HCT116 (cell line): ENCODE results near the gene RRH. TPM values are rescaled to one million over a fixed set of nuclear protein-coding genes. Genes with fewer than 3 reads are reported as not detected.

Source experiments
- ATAC-seq: fragments of 200-7000 bp; cut with Tn5 transposase; 2 replicates; pipeline ENCODE4 v1.9.1; 2020; ENCODE audit warnings: mild to moderate bottlenecking, moderate library complexity
- BruUV-seq: library from RNA; stranded (reverse); fragments of 400-500 nt; replicated peaks from 2 replicates; lab custom pipeline; 2021; lab: Mats Ljungman, UMichigan
- CTCF ChIA-PET: fragments of 300-600 bp; sonication (Branson Sonifier 250); formaldehyde crosslinking; loops from one replicate; lab custom pipeline; 2021; ENCODE audit warnings: antibody characterized with exemption; lab: Charles Lee
- POLR2A ChIA-PET: fragments of 300-600, 350-600 bp; sonication (Branson Sonifier 250); formaldehyde crosslinking; loops from one replicate; lab custom pipeline; 2021; ENCODE audit warnings: antibody characterized with exemption; lab: Charles Lee
- RAD21 ChIA-PET, 2 experiments: fragments of 300-600 bp; sonication (Branson Sonifier 250); formaldehyde crosslinking; loops; one replicate each; lab custom pipeline; 2023; ENCODE audit warnings: low total read pairs in 2 of 2; ENCODE audit not compliant: uncharacterized antibody in 2 of 2, unreplicated experiment in 2 of 2, low non-redundant PET in 1 of 2; lab: Charles Lee
- DNase-seq: peaks from one replicate; pipeline ENCODE4 v3.0.0-alpha.2; 2010; ENCODE audit warnings: low read depth, low spot score
- H2AFZ ChIP-seq: fragments of 200-600 bp; shearing (Covaris generic), sonication (generic); 2 replicates; pipeline ENCODE4 v1.6.1; 2017; ENCODE audit warnings: low read depth, mixed run types, mixed read lengths, antibody characterized with exemption, low read length; ENCODE audit not compliant: poor library complexity, severe bottlenecking
- H3K27ac ChIP-seq: 2 replicates; pipeline ENCODE4 v1.5.1; 2012; ENCODE audit warnings: low read depth, low read length
- H3K27me3 ChIP-seq: fragments of 200-600 bp; sonication (generic); 2 replicates; pipeline ENCODE4 v1.6.1; 2016; ENCODE audit warnings: mixed run types, low read length, mixed read lengths; ENCODE audit not compliant: insufficient read depth
- H3K36me3 ChIP-seq, 2 experiments: fragments of 200-500 bp in 1 of 2; fragments of 200-600 bp in 1 of 2; sonication (Bioruptor generic) in 1 of 2; sonication (generic) in 1 of 2; 2 replicates each; pipeline versions ENCODE4 v1.5.1 to v1.6.1; 2014 to 2016; ENCODE audit warnings: low read length in 2 of 2, inconsistent platforms in 1 of 2, mixed read lengths in 1 of 2, mixed run types in 1 of 2; ENCODE audit not compliant: insufficient read depth in 2 of 2, control insufficient read depth in 1 of 2
- H3K4me1 ChIP-seq, 2 experiments: fragments of 200-600 bp in 1 of 2; sonication (generic) in 1 of 2; 2 replicates each; pipeline versions ENCODE4 v1.5.1 to v1.6.1; 2012 to 2017; ENCODE audit warnings: low read length in 2 of 2, inconsistent platforms in 1 of 2, mild to moderate bottlenecking in 1 of 2, mixed read lengths in 1 of 2, mixed run types in 1 of 2, moderate library complexity in 1 of 2; ENCODE audit not compliant: insufficient read depth in 2 of 2, control insufficient read depth in 1 of 2
- H3K4me2 ChIP-seq: fragments of 200-600 bp; sonication (generic); 2 replicates; pipeline ENCODE4 v1.6.1; 2017; ENCODE audit warnings: mixed run types, low read length, mixed read lengths
- H3K4me3 ChIP-seq, 2 experiments: fragments of 200-600 bp in 1 of 2; sonication (generic) in 1 of 2; replicated peaks in 1 of 2; 2 replicates each; pipeline ENCODE4 v1.5.1; 2011 to 2016; ENCODE audit warnings: low read length in 2 of 2, control low read depth in 1 of 2, low read depth in 1 of 2, mild to moderate bottlenecking in 1 of 2, mixed read lengths in 1 of 2, mixed run types in 1 of 2
- H3K79me2 ChIP-seq: fragments of 200-600 bp; sonication (generic); 2 replicates; pipeline ENCODE4 v1.6.1; 2017; ENCODE audit warnings: mild to moderate bottlenecking, mixed run types, low read length, moderate library complexity, mixed read lengths; ENCODE audit not compliant: insufficient read depth
- H3K9ac ChIP-seq: fragments of 200-600 bp; sonication (generic); 2 replicates; pipeline ENCODE4 v1.6.1; 2016; ENCODE audit warnings: low read length, mixed read lengths
- H3K9me2 ChIP-seq: fragments of 200-600 bp; sonication (generic), shearing (Covaris generic); 2 replicates; pipeline ENCODE4 v1.6.1; 2017; ENCODE audit warnings: mixed run types, mild to moderate bottlenecking, moderate library complexity; ENCODE audit not compliant: insufficient read depth
- H3K9me3 ChIP-seq, 2 experiments: fragments of 200-500 bp in 1 of 2; fragments of 200-600 bp in 1 of 2; sonication (Bioruptor generic) in 1 of 2; sonication (generic) in 1 of 2; 2 replicates each; pipeline ENCODE4 v1.6.1; 2014 to 2017; ENCODE audit warnings: low read length in 2 of 2, mixed read lengths in 2 of 2, inconsistent platforms in 1 of 2, low read depth in 1 of 2, mild to moderate bottlenecking in 1 of 2, mixed run types in 1 of 2, moderate library complexity in 1 of 2; ENCODE audit not compliant: control insufficient read depth in 1 of 2, insufficient read depth in 1 of 2
- H4K20me1 ChIP-seq: fragments of 200-600 bp; sonication (generic), shearing (Covaris generic); 2 replicates; pipeline ENCODE4 v1.6.1; 2017; ENCODE audit warnings: mixed run types, mild to moderate bottlenecking, moderate library complexity; ENCODE audit not compliant: insufficient read depth
- CEBPB ChIP-seq: IDR thresholded peaks from 2 replicates; pipeline ENCODE4 v1.6.1; 2012; ENCODE audit warnings: low read depth
- ELF1 ChIP-seq: IDR thresholded peaks from 2 replicates; pipeline ENCODE4 v1.6.1; 2012; ENCODE audit warnings: low read depth, borderline replicate concordance
- EZH2 ChIP-seq: fragments of 200-600 bp; sonication (generic); IDR thresholded peaks from 2 replicates; pipeline ENCODE4 v1.6.1; 2017; ENCODE audit warnings: antibody characterized with exemption, mixed run types
- JUND ChIP-seq: IDR thresholded peaks from 2 replicates; pipeline ENCODE4 v1.6.1; 2012
- POLR2A ChIP-seq: IDR thresholded peaks from 2 replicates; pipeline ENCODE4 v1.7.0; 2011; ENCODE audit warnings: borderline replicate concordance; ENCODE audit not compliant: insufficient read depth, insufficient read length; ENCODE audit errors: extremely low read depth
- SP1 ChIP-seq: IDR thresholded peaks from 2 replicates; pipeline ENCODE4 v1.6.1; 2012; ENCODE audit warnings: low read depth
- SRF ChIP-seq: IDR thresholded peaks from 2 replicates; pipeline ENCODE4 v1.6.1; 2012; ENCODE audit warnings: low read depth
- YY1 ChIP-seq: IDR thresholded peaks from 2 replicates; pipeline ENCODE4 v1.6.1; 2011; ENCODE audit warnings: low read length, low read depth, moderate library complexity, mild to moderate bottlenecking; ENCODE audit not compliant: insufficient replicate concordance; ENCODE audit errors: extremely low read depth
- ZBTB33 ChIP-seq: IDR thresholded peaks from 2 replicates; pipeline ENCODE4 v1.6.1; 2011; ENCODE audit warnings: mild to moderate bottlenecking, low read length, moderate library complexity; ENCODE audit not compliant: insufficient replicate concordance; ENCODE audit errors: extremely low read depth
- ZFX ChIP-seq: fragments of 450-650 bp; IDR thresholded peaks from 2 replicates; pipeline ENCODE4 v1.6.1; 2017
- intact Hi-C: fragments of 100-400 bp; cut with micrococcal nuclease; formaldehyde crosslinking; loops from 2 replicates; pipeline ENCODE4 v1.10.0; 2022
- total RNA-seq: library from RNA; stranded (reverse); gene quantifications from one replicate; pipeline ENCODE4 v1.2.1, GENCODE V29; 2021; ENCODE audit not compliant: unreplicated experiment
- TF ChIP-seq, protein P1 (sequence below): IDR thresholded peaks from 2 replicates; pipeline ENCODE4 v1.6.1; 2012
- TF ChIP-seq, protein P2 (sequence below), 3 experiments: fragments of 200-600 bp in 1 of 3; sonication (generic) in 1 of 3; IDR thresholded peaks in 2 of 3; conservative IDR thresholded peaks in 1 of 3; 2 replicates each; pipeline ENCODE4 v1.5.1; 2012 to 2017; ENCODE audit warnings: low read depth in 2 of 3, low read length in 2 of 3, antibody characterized with exemption in 1 of 3, borderline replicate concordance in 1 of 3, control low read depth in 1 of 3, mild to moderate bottlenecking in 1 of 3, mixed read lengths in 1 of 3, mixed run types in 1 of 3, moderate library complexity in 1 of 3; ENCODE audit not compliant: insufficient read depth in 1 of 3
- TF ChIP-seq, protein P3 (sequence below): IDR thresholded peaks from 2 replicates; pipeline ENCODE4 v1.6.1; 2012

The RRH gene
- total RNA-seq, 1 experiment from 2014 or later: 0.42 TPM

DNA sequence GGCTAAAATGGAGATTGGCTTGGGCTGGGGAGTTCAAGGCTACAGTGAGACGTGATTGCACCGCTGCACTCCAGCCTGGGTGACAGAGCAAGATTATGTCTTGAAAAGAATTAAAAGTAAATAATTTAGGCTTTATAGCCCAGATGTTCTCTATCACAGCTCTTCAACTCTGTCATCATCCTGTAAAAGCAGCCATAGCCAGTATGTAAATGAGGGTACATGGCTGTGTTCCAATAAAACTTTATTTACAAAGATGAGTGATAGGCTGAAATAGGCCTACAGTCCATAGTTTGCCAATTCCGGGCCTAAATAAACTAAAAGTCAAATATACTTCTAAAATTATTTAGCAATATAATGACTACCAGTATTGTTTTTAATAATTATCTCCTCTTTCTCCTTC, 9.2 kb downstream of the RRH start:
- Histone ChIP-seq H3K36me3 (no peaks in the 10 kb centered on the region), H3K4me3 (no peak overlapping the region), H3K27ac (no peak overlapping the region), H3K9ac (no peak overlapping the region), H4K20me1 (no peaks in the 10 kb centered on the region), H3K9me2 (no peaks in the 10 kb centered on the region), H3K4me1 (no peaks in the 10 kb centered on the region), H2AFZ (no peak overlapping the region), H3K27me3 (no peaks in the 10 kb centered on the region), H3K79me2 (no peaks in the 10 kb centered on the region), H3K4me2 (no peak overlapping the region), H3K9me3 (no peaks in the 10 kb centered on the region)
- POLR2A ChIA-PET: no interaction called here
- no TSS peak for BruUV-seq
- TF ChIP-seq YY1 (no peak), ZBTB33 (no peak), SRF (no peak), JUND (no peak), ZFX (no peak), ELF1 (no peak), CEBPB (no peak), SP1 (no peak), POLR2A (no peak), EZH2 (no peak)
- TF ChIP-seq, protein P1, sequence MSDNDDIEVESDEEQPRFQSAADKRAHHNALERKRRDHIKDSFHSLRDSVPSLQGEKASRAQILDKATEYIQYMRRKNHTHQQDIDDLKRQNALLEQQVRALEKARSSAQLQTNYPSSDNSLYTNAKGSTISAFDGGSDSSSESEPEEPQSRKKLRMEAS: no peak
- TF ChIP-seq, protein P2, sequence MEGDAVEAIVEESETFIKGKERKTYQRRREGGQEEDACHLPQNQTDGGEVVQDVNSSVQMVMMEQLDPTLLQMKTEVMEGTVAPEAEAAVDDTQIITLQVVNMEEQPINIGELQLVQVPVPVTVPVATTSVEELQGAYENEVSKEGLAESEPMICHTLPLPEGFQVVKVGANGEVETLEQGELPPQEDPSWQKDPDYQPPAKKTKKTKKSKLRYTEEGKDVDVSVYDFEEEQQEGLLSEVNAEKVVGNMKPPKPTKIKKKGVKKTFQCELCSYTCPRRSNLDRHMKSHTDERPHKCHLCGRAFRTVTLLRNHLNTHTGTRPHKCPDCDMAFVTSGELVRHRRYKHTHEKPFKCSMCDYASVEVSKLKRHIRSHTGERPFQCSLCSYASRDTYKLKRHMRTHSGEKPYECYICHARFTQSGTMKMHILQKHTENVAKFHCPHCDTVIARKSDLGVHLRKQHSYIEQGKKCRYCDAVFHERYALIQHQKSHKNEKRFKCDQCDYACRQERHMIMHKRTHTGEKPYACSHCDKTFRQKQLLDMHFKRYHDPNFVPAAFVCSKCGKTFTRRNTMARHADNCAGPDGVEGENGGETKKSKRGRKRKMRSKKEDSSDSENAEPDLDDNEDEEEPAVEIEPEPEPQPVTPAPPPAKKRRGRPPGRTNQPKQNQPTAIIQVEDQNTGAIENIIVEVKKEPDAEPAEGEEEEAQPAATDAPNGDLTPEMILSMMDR (IDR thresholded peaks at IDR 0.05 in 2 of 3, conservative IDR thresholded peaks at IDR 0.05 in 1 of 3; ENCODE audit: borderline replicate concordance in 1 of 3, insufficient read depth in 1 of 3, low read depth in 2 of 3, low read length in 2 of 3): no peak
- TF ChIP-seq, protein P3, sequence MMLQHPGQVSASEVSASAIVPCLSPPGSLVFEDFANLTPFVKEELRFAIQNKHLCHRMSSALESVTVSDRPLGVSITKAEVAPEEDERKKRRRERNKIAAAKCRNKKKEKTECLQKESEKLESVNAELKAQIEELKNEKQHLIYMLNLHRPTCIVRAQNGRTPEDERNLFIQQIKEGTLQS: no peak
- DNase-seq (no peak), ATAC-seq (no peak)
- CTCF ChIA-PET: no interaction called here
- intact Hi-C loops: no loop called here
- RAD21 ChIA-PET: no interaction called here
